ENCODE data around the gene UBE2R2. TPM values are rescaled to one million over a fixed set of nuclear protein-coding genes. Genes with fewer than 3 reads are reported as not detected.

UBE2R2 gene
- total and polyA plus RNA-seq, 2 of the 8 experiments (the other 6 are each of a cell fraction or from before 2014, with no cell fraction given), result 19.4 to 42.1 TPM

DNA sequence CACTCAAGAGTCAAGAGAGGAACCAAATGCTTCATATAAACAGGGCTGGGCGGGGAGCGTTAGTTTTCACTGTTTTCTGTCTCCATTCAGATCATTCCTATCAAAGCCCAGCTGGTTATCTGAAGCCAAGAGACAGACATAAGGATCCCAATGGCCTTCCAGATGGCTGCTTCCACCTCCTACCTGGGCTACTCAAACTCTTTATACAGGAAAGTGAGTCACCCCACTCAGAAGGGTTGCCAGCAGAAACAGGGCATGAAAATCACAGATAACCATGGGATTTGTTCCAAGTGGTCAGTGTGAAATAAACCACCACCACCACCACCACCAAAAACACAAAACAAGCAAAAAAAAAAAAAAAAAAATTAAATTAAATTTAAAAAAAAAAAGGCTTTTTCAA lies 16.1 kb upstream of the UBE2R2 start:
- H2BK20ac ChIP-seq (ENCODE audit: low read length), result no peak overlapping the region
- H3K27ac ChIP-seq (ENCODE audit: low read depth, low read length), result no peak overlapping the region
- CTCF ChIA-PET (ENCODE audit: partially characterized antibody), result interaction anchor here (0.8 to 3.7 kb wide), 3 partner anchors 12 to 15 kb away, joined by 6 to 22 read pairs (median 8); no protein-coding TSS in a partner anchor
- TF ChIP-seq CBX8 (IDR thresholded peaks at IDR 0.05; ENCODE audit: borderline replicate concordance, low read depth, low read length) (no peak), SUZ12 (IDR thresholded peaks at IDR 0.05; ENCODE audit: low read length) (no peak), HDAC2 (IDR thresholded peaks at IDR 0.05; ENCODE audit: borderline replicate concordance in 1 of 2, low read depth in 2 of 2, low read length in 2 of 2) (no peak), POU5F1 (IDR thresholded peaks at IDR 0.05; ENCODE audit: low read depth, low read length) (no peak), CTBP2 (IDR thresholded peaks at IDR 0.05; ENCODE audit: borderline replicate concordance, insufficient read depth, insufficient read length, low read length) (no peak)
- no peak overlapping the region for H4K91ac ChIP-seq (replicated peaks; ENCODE audit: insufficient read length, low read length)
- no peaks in the 10 kb centered on the region for H3K36me3 ChIP-seq (ENCODE audit: control insufficient read depth in 2 of 4, insufficient read depth in 4 of 4, low read length in 3 of 4)
- no peak overlapping the region for H3K4me2 ChIP-seq (ENCODE audit: insufficient read depth in 1 of 2, low read depth in 2 of 2, low read length in 2 of 2)
- no peak overlapping the region for H3K56ac ChIP-seq (replicated peaks; ENCODE audit: insufficient read length, low read depth, low read length)
- POLR2A ChIA-PET (ENCODE audit: partially characterized antibody), result no interaction called here
- H3K14ac ChIP-seq (ENCODE audit: insufficient read length), result no peak overlapping the region
- H4K20me1 ChIP-seq (replicated peaks in 1 of 2; ENCODE audit: control insufficient read depth in 1 of 2, insufficient read depth in 2 of 2, low read length in 2 of 2), result no peaks in the 10 kb centered on the region
- no peak overlapping the region for H2AK5ac ChIP-seq (ENCODE audit: low read depth, low read length)
- no peak overlapping the region for H3K9ac ChIP-seq (replicated peaks in 1 of 4; ENCODE audit: extremely low read depth in 1 of 4, low read depth in 3 of 4, low read length in 3 of 4)
- H3K23ac ChIP-seq (ENCODE audit: insufficient read length), result no peak overlapping the region
- H2BK5ac ChIP-seq (ENCODE audit: low read depth, low read length), result no peak overlapping the region
- H2BK12ac ChIP-seq (ENCODE audit: low read depth, low read length), result no peak overlapping the region
- DNase-seq (ENCODE audit: low read depth in 1 of 2, low spot score in 2 of 2) (no peak), FAIRE-seq (no peak)
- H3K79me2 ChIP-seq (ENCODE audit: control insufficient read depth in 1 of 2, insufficient read depth in 2 of 2, low read length in 2 of 2), result no peaks in the 10 kb centered on the region
- H4K8ac ChIP-seq (ENCODE audit: extremely low read depth, insufficient read depth, low read length), result no peak overlapping the region
- no peak overlapping the region for H3K4ac ChIP-seq (replicated peaks; ENCODE audit: insufficient read length, low read depth, low read length)
- no peaks in the 10 kb centered on the region for H3K27me3 ChIP-seq (replicated peaks in 1 of 4; ENCODE audit: control insufficient read depth in 3 of 4, extremely low read depth in 1 of 4, insufficient read depth in 3 of 4, low read length in 3 of 4)
- WGBS, 2 experiments (ENCODE audit: extremely low coverage in 1 of 2, insufficient coverage in 1 of 2, insufficient read length in 1 of 2, insufficient replicate concordance in 2 of 2, low coverage in 1 of 2, low lambda C conversion rate in 2 of 2, missing lambda C conversion rate in 1 of 2), result 82% methylated on average over 2 of the region's 2 CpGs; no CpG with 5 or more reads in 1 of the 2 experiments
- no peaks in the 10 kb centered on the region for H3K9me3 ChIP-seq (ENCODE audit: insufficient read depth in 2 of 2, low read depth in 1 of 2, low read length in 1 of 2)
- no peaks in the 10 kb centered on the region for H3K79me1 ChIP-seq (ENCODE audit: low read depth, low read length)
- H3K4me3 ChIP-seq (ENCODE audit: extremely low read depth in 1 of 4, insufficient read depth in 2 of 4, low read depth in 3 of 4, low read length in 4 of 4), result no peak overlapping the region
- H4K5ac ChIP-seq (ENCODE audit: insufficient read length, low read depth, low read length), result no peak overlapping the region
- peaks cover 2 to 5% (median 2%) of the 10 kb centered on the region in 4 experiments; a peak in 6 of 7 replicates for H3K4me1 ChIP-seq (replicated peaks in 1 of 4; ENCODE audit: control insufficient read depth in 3 of 4, insufficient read depth in 4 of 4, low read length in 3 of 4)
- no peak overlapping the region for H2BK120ac ChIP-seq (replicated peaks; ENCODE audit: low read depth, low read length)
- H2BK15ac ChIP-seq (ENCODE audit: low read length), result no peak overlapping the region
- H2AFZ ChIP-seq (ENCODE audit: low read length), result no peak overlapping the region
- H3K23me2 ChIP-seq (ENCODE audit: low read depth, low read length), result no peaks in the 10 kb centered on the region
- no peak overlapping the region for H3K18ac ChIP-seq (ENCODE audit: extremely low read depth, low read length)
